Right lobe of liver (tissue), 4 donors: ENCODE results near the gene MYNN.

ENCODE experiments used
- POLR2A ChIP-seq: fragments of 450-650 bp; IDR thresholded peaks from one replicate; pipeline ENCODE4 v1.6.1; 2017; ENCODE audit warnings: antibody characterized with exemption, mild to moderate bottlenecking
- TF ChIP-seq, protein P1 (sequence below), 4 donors: fragments of 200-600 bp in 3 of 4; fragments of 450-650 bp in 1 of 4; IDR thresholded peaks; one replicate each; pipeline versions ENCODE4 v1.5.1 to v1.8.0; 2016 to 2022; ENCODE audit warnings: antibody characterized with exemption in 4 of 4, mild to moderate bottlenecking in 2 of 4
- donor health status: DM: no; HTN: no; CAD: no.
- donor health status: DM: no; HTN: no; CAD: no.
- donor health status: DM: no; HTN: yes; CAD: no.

DNA sequence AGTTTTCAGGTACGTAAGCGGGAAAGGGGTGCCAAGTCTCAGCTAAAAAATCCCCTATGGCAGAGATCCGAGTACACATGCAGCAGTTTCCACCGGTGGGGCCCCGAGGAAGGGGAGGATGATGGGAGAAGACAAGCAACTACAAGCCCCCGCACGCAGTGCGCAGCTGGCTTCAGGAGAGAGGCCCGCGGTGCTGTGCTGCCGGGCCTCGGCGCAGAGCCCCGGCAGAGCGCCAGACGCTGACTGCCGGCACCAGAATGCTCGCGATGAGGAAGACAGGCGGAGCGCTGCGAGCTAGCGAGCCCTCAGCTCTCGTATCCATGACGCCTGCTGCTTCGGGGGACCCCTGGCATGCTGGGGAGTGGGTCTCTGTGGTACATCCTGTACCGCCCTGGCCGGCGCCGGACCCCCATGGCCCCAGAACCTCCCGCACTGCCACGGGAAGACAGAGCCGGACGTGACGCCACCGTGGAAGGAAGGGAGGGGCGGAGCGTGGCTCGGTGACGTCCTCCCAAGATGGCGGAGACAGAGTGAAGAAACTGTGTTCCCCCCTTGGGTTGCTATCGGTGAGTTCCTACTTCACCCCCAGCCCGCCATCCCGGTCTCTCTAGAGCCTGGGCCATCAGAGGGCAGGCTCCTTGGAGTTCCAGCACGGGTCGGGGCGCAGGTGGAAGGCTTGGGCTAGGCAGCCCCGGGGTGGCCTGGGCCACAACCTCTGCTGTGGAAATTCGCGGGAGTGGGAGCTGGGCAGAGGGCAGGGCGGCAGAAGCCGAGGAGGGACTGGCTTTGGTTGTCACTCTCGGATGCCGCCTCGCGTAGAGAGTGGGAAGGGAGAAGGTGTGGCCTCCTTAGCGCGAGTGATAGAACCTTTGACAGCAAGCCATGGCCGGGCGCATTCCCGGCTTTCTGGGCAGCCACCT is at the start of gene MYNN:
- TF ChIP-seq, protein P1, sequence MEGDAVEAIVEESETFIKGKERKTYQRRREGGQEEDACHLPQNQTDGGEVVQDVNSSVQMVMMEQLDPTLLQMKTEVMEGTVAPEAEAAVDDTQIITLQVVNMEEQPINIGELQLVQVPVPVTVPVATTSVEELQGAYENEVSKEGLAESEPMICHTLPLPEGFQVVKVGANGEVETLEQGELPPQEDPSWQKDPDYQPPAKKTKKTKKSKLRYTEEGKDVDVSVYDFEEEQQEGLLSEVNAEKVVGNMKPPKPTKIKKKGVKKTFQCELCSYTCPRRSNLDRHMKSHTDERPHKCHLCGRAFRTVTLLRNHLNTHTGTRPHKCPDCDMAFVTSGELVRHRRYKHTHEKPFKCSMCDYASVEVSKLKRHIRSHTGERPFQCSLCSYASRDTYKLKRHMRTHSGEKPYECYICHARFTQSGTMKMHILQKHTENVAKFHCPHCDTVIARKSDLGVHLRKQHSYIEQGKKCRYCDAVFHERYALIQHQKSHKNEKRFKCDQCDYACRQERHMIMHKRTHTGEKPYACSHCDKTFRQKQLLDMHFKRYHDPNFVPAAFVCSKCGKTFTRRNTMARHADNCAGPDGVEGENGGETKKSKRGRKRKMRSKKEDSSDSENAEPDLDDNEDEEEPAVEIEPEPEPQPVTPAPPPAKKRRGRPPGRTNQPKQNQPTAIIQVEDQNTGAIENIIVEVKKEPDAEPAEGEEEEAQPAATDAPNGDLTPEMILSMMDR (IDR thresholded peaks at IDR 0.05) = peak in 2 of 4 donors; percentile 23 to 28
- TF ChIP-seq POLR2A = peak; percentile 99
